PC-3 (cell line): ENCODE data around the gene ABCC11.

Experiments used
- EZH2 ChIP-seq: fragments of 300-600 bp; sonication (generic); IDR thresholded peaks from one replicate; pipeline ENCODE4 v1.6.1; 2017; ENCODE audit warnings: antibody characterized with exemption, mild to moderate bottlenecking, low read length; ENCODE audit not compliant: unreplicated experiment
- EZH2phosphoT487 ChIP-seq: fragments of 300-600 bp; sonication (generic); IDR thresholded peaks from 2 replicates; pipeline ENCODE4 v1.6.1; 2018; ENCODE audit warnings: mild to moderate bottlenecking, antibody characterized with exemption, low read length, borderline replicate concordance
- TF ChIP-seq, protein P1 (sequence below): fragments of 300-600 bp; sonication (generic); conservative IDR thresholded peaks from 2 replicates; pipeline ENCODE4 v1.5.1; 2017; ENCODE audit warnings: antibody characterized with exemption, low read depth, mild to moderate bottlenecking, low read length

DNA sequence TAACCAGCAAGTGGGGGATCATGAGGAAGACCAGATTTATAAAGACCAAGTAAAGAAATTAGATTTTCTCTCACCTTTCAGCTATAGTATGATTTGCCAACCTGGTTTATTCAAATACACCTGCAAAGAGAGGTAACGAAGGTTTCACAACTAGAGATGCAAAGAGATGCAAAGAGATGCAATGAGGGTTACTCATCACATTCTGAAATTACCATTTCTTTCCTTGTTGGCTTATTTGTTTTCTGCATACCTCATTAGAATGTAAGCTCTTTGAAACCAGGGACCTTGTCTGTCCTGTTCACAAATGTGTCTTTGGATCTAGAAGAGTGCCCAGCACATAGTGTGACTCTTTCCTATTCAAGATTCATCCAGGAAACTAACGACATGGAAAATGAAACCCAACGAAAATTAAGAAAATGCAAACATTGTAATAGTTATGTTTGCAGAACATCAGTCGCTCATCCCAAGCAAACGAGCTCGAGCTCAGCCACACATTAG is 12.2 kb downstream of the ABCC11 start:
- TF ChIP-seq, protein P1, sequence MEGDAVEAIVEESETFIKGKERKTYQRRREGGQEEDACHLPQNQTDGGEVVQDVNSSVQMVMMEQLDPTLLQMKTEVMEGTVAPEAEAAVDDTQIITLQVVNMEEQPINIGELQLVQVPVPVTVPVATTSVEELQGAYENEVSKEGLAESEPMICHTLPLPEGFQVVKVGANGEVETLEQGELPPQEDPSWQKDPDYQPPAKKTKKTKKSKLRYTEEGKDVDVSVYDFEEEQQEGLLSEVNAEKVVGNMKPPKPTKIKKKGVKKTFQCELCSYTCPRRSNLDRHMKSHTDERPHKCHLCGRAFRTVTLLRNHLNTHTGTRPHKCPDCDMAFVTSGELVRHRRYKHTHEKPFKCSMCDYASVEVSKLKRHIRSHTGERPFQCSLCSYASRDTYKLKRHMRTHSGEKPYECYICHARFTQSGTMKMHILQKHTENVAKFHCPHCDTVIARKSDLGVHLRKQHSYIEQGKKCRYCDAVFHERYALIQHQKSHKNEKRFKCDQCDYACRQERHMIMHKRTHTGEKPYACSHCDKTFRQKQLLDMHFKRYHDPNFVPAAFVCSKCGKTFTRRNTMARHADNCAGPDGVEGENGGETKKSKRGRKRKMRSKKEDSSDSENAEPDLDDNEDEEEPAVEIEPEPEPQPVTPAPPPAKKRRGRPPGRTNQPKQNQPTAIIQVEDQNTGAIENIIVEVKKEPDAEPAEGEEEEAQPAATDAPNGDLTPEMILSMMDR, result no peak
- TF ChIP-seq EZH2phosphoT487 (no peak), EZH2 (no peak)
